ENCODE measurements around the gene NIBAN1. TPM values are rescaled to one million over a fixed set of nuclear protein-coding genes. Genes with fewer than 3 reads are reported as not detected.
"Not testable (repeated sequence)": the region's sequence is repeated elsewhere in the genome, so short reads cannot be mapped to it uniquely, and the experiment has no call there.

The NIBAN1 gene
- total RNA-seq, 1 donor from 2014 or later = 25.9 TPM

GRCh38 chr1:184973272-184974055 lies 844 bp downstream of the NIBAN1 start:
- DNase-seq (ENCODE audit: low spot score) = no peak

GRCh38 chr1:184972315-184973055 lies 1.8 kb downstream of the NIBAN1 start:
- no peak for DNase-seq (ENCODE audit: low spot score)

DNA sequence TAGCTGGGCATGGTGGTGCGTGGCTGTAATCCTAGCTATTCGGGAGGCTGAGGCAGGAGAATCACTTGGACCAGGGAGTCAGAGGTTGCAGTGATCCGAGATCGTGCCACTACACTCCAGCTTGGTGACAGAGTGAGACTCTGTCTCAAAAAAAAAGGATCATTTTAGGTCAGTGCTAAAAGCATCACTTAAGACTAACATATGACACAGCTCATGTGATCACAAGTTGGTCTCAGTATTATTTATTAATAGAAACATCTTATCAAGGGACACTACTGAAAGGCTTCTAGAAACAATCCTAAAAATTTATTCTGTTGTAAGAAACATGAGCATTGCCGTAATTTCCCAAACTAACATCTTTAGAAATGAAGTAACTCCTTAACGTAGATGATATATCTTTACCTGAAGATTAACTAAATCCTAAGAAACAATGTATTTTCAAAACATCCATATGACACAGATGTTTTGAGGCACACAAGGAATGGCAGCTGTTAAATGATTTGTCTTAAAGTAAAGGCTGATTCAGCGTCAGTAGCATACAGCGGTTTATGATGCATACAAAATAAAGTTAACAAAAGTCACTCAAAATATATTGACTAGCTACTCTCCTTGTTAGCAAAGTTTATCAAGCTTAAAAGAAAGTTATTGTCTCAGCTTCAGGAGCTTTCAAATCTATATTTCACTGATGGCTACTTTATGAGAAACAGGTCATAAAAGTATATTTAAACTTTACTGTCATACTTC lies 2.6 kb downstream of the NIBAN1 start:
- DNase-seq (ENCODE audit: low spot score) = no peak

DNA sequence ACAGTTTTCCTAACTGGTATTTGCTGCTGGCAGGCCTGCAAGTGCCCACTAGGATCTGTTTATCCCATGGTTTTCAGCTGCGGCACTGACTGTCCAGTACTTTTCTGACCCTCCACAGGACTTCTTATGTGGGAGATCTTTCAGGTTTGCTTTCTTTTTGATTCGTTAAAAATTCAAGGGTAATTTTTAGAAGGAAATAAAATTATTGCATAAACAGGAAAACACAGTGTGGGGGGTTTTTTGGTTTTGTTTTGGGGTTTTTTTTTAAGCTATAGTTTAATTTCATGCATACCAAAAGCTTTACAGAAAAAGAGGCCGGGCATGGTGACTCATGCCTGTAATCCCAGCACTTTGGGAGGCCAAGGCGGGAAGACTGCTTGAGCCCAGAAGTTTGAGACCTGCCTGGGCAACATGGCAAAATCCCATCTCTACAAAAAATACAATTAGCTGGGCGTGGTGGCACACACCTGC lies 3.6 kb downstream of the NIBAN1 start:
- DNase-seq (ENCODE audit: low spot score) = no peak

- DNase-seq (ENCODE audit: low spot score) = no peak
Observed at GRCh38 chr1:184966989-184967388, 7.3 kb downstream of the NIBAN1 start.

DNA sequence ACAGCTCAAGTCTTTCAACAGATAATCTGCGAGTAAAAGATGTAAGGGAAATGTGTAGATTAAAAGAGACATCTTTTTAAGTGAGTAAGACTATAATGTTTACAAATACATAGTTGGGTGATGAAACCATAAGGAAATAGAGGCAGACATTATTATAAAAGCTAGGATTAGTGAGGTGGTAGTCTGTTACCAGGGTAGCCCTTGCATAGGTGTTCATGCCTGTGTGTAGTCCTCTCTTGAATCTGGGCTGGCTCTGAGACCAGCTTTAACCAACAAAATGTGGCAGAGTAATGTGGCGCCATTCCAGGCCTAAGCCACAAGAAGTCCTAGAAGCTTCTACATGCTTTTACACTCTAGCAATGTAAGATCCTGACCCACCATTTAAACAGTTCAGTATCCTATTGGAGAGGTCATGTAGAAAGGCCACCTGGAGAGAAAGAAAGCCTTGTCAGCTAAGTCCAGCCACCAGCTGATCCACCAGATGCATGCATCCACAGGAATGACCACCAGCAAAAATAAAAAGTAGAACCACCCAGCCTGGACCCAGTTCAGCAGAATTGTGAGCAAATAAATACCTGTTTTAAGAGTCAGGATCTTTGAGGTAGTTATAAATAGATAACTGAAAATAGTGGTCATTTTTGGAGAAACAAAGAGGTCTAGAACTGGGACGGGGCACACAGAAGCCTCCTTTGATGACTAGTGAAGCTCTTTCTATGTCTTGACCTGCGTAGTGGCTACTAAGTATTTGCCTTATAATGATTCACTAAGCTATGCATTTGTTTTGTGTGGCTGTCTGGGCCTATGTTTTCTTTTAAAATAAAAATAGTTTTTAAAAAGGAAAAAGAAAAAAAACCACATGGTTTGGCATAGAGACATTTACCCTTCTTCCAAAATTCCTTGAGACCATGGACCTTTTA lies 8.1 kb downstream of the NIBAN1 start:
- DNase-seq (ENCODE audit: low spot score) = no peak

DNA sequence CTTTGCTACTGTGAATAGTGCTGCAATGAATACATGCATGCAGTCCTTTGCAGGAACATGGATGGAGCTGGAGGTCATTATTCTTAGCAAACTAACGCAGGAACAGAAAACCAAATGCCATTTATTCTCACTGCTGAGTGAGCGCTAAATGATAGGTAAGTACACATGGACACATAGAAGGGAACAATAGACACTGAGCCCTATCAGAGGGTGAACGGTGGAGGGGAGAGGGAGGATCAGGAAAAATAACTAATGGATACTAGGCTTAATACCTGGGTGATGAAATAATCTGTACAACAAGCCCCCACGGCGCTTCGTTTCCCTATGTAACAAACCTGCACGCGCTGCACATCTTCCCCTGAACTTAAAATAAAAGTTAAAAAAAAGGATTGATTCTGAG lies 8.9 kb downstream of the NIBAN1 start:
- no peak for DNase-seq (ENCODE audit: low spot score)

DNA sequence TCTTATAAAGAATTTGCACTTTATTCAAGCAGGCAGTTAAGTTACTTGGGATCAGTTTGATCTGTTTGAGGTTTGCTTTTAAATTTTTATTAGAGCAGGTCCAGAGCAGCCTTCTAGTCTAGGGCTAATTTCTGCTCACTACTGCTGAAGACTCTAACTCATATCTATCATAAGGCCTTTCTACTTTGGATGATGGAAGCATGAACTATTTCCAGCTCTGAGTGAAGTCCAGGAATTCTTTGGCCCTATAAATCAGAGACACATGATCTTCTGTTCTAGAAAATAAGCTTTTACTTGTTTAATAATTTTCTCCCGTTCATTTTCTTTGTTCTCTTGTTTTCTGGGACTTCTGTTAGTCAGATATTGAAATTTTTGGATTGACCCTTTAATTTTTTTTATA lies 14.7 kb downstream of the NIBAN1 start:
- DNase-seq (ENCODE audit: low spot score) = no peak

GRCh38 chr1:184958554-184959353 lies 15.6 kb downstream of the NIBAN1 start:
- DNase-seq (ENCODE audit: low spot score) = no peak

DNA sequence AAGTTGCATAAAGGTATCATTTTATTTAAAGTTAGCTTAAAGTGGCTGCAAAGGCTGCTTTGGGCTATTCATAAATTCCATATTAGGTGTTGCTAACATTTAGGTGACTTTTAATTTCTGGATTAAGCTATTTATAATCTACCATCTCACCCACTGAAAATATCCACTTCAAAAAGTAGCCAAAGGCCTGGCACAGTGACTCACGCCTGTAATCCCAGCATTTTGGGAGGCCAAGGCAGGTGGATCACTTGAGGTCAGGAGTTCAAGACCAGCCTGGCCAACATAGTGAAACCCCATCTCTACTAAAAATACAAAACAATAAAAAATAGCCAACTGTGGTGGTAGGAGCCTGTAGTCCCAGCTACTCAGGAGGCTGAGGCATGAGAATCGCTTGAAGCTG lies 16.4 kb downstream of the NIBAN1 start:
- not testable (repeated sequence) for DNase-seq (ENCODE audit: low spot score)

DNA sequence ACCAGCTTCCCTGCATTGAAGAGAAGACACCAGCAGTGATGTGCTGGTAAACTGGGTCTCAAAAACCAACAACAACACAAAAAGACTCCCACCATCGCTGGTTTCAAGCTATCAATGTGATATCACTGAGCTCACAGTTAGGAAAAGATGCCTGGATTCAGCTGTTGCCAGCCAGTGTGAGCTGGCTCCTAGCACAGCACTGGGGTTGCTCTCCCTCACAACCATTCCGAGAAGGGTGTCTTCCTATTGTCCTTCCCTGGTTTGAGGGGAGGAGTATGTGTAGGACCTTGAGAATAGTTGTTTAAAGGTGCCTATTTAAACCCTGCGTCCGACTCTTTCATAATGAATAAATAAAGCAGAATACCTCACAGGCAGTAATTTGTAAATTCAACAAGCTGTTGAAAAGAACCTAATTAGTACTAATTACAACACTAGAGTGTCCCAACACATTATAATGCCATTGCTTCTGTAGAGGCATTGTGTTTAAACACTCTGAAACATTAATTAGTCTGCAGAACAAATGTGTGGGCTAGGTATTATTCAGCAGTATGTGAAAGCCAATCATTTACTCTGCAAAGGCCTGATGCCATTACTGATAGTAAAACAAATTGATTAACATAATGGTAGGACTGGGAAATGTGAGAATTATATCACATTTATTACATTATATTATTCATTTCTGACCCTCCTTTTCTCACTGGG lies 17.2 kb downstream of the NIBAN1 start:
- no peak for DNase-seq (ENCODE audit: low spot score)

GRCh38 chr1:184954232-184954995 lies 19.9 kb downstream of the NIBAN1 start:
- DNase-seq (ENCODE audit: low spot score) = no peak

- no peak for DNase-seq (ENCODE audit: low spot score)
Observed at GRCh38 chr1:184953600-184954219, 20.6 kb downstream of the NIBAN1 start.

DNA sequence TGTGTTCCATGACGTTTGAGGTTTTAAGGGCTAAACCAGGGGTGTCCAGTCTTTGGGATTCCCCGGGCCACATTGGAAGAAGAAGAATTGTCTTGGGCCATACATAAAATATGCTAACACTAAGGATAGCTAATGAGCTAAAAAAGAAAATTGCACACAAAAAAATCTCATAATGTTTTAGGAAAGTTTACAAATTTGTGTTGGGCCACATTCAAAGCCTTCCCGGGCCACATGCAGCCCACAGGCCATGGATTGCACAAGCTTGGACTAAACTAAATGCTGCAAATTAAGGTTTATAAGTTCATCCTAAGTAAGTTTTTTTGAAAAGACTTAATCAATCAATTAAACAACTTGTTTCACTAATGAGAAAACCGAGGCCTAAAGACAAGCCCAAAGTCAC lies 21.9 kb downstream of the NIBAN1 start:
- DNase-seq (ENCODE audit: low spot score) = no peak

DNA sequence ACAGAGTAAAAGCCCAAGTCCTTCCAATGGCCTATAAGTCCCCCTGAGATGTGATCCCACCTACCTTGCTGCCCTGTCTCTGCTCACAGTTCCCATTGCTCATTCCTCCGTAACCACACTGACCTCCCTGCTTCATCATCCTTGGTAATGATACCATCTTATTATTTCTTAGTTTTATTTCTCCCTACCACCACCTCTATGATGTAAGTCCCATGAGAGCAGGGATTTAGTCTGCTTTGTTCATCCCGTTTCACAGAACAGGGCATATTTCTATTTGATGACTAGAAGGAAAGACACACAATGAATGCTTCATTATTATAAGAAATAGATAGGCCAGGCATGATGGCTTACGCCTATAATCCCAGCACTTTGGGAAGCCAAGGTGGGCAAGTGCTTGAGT lies 22.5 kb downstream of the NIBAN1 start:
- no peak for DNase-seq (ENCODE audit: low spot score)

GRCh38 chr1:184950906-184951305 lies 23.4 kb downstream of the NIBAN1 start:
- DNase-seq (ENCODE audit: low spot score) = no peak

GRCh38 chr1:184950227-184950626 lies 24.1 kb downstream of the NIBAN1 start:
- no peak for DNase-seq (ENCODE audit: low spot score)
